ENCODE data around the gene BUD23. TPM values are rescaled to one million over a fixed set of nuclear protein-coding genes. Genes with fewer than 3 reads are reported as not detected.

BUD23 gene
- total RNA-seq, 2 donors from 2014 or later = 34.3 to 43.3 TPM

- DNase-seq (no peak), ATAC-seq (no peak)
- Histone ChIP-seq H3K27me3 (no peaks in the 10 kb centered on the region), H3K27ac (no peak overlapping the region), H3K4me3 (no peak overlapping the region), H3K4me1 (peaks cover 26% of the 10 kb centered on the region), H3K36me3 (replicated peaks in 1 of 2; ENCODE audit: insufficient read depth in 1 of 2, low read depth in 2 of 2) (no peaks in the 10 kb centered on the region), H3K9me3 (no peaks in the 10 kb centered on the region)
- intact Hi-C loops (cut with DNase I) = loop anchor here (5.0 kb wide), 1 partner anchor 104 kb away; no protein-coding TSS in a partner anchor
- no peak for TF ChIP-seq POLR2A (IDR thresholded peaks at IDR 0.05)
- TF ChIP-seq, protein P1, sequence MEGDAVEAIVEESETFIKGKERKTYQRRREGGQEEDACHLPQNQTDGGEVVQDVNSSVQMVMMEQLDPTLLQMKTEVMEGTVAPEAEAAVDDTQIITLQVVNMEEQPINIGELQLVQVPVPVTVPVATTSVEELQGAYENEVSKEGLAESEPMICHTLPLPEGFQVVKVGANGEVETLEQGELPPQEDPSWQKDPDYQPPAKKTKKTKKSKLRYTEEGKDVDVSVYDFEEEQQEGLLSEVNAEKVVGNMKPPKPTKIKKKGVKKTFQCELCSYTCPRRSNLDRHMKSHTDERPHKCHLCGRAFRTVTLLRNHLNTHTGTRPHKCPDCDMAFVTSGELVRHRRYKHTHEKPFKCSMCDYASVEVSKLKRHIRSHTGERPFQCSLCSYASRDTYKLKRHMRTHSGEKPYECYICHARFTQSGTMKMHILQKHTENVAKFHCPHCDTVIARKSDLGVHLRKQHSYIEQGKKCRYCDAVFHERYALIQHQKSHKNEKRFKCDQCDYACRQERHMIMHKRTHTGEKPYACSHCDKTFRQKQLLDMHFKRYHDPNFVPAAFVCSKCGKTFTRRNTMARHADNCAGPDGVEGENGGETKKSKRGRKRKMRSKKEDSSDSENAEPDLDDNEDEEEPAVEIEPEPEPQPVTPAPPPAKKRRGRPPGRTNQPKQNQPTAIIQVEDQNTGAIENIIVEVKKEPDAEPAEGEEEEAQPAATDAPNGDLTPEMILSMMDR (IDR thresholded peaks at IDR 0.05) = no peak
- 67% methylated on average over 3 to 4 of the region's 4 CpGs for WGBS, 2 donors
Observed at GRCh38 chr7:73716318-73716890, 33.0 kb downstream of the BUD23 start.

GRCh38 chr7:73717025-73717807 lies 33.8 kb downstream of the BUD23 start:
- no peaks in the 10 kb centered on the region for H3K9me3 ChIP-seq
- intact Hi-C loops (cut with DNase I) = loop anchor here (5.0 kb wide), 1 partner anchor 105 kb away; no protein-coding TSS in a partner anchor
- no peak for ATAC-seq

GRCh38 chr7:73717991-73718405 lies 34.6 kb downstream of the BUD23 start:
- H3K4me1 ChIP-seq = peaks cover 34% of the 10 kb centered on the region
- intact Hi-C loops (cut with DNase I) = loop anchor here (5.0 kb wide), 1 partner anchor 106 kb away; no protein-coding TSS in a partner anchor
- H3K27ac ChIP-seq = no peak overlapping the region
- H3K36me3 ChIP-seq (replicated peaks in 1 of 2; ENCODE audit: insufficient read depth in 1 of 2, low read depth in 2 of 2) = no peaks in the 10 kb centered on the region
- no peak for ATAC-seq
- no peak for TF ChIP-seq POLR2A (IDR thresholded peaks at IDR 0.05)
- TF ChIP-seq, protein P1 (IDR thresholded peaks at IDR 0.05) = no peak
- H3K9me3 ChIP-seq = no peaks in the 10 kb centered on the region
- H3K27me3 ChIP-seq = no peaks in the 10 kb centered on the region
- peak in 1 of 4 donors; percentile 28 for DNase-seq
- H3K4me3 ChIP-seq = no peak overlapping the region
- 72 to 74% methylated on average over 5 to 10 of the region's 10 CpGs for WGBS, 2 donors

More at GRCh38 chr7:73717025-73717807, 33.8 kb downstream of the BUD23 start:
- no peak for DNase-seq
- Histone ChIP-seq H3K4me3 (no peak overlapping the region), H3K27me3 (no peaks in the 10 kb centered on the region), H3K4me1 (peaks cover 34% of the 10 kb centered on the region), H3K36me3 (replicated peaks in 1 of 2; ENCODE audit: insufficient read depth in 1 of 2, low read depth in 2 of 2) (no peaks in the 10 kb centered on the region), H3K27ac (no peak overlapping the region)
- 78 to 86% methylated on average over 11 to 13 of the region's 13 CpGs for WGBS, 2 donors
- TF ChIP-seq POLR2A (IDR thresholded peaks at IDR 0.05) = no peak
- TF ChIP-seq, protein P1 (IDR thresholded peaks at IDR 0.05) = no peak

- intact Hi-C loops (cut with DNase I) = loop anchor here (5.0 kb wide), 1 partner anchor 106 kb away; no protein-coding TSS in a partner anchor
- H3K4me1 ChIP-seq = peaks cover 34% of the 10 kb centered on the region
- DNase-seq (no peak), ATAC-seq (no peak)
- H3K36me3 ChIP-seq (replicated peaks in 1 of 2; ENCODE audit: insufficient read depth in 1 of 2, low read depth in 2 of 2) = no peaks in the 10 kb centered on the region
- H3K27ac ChIP-seq = no peak overlapping the region
- WGBS, 2 donors = 7 to 61% methylated on average over 3 to 9 of the region's 9 CpGs
- no peaks in the 10 kb centered on the region for H3K27me3 ChIP-seq
- H3K9me3 ChIP-seq = no peaks in the 10 kb centered on the region
- peak overlapping the region in 1 of 2 donors; percentile 51 for H3K4me3 ChIP-seq
- no peak for TF ChIP-seq POLR2A (IDR thresholded peaks at IDR 0.05)
- TF ChIP-seq, protein P1 (IDR thresholded peaks at IDR 0.05) = no peak
Observed at GRCh38 chr7:73718438-73718881, 35.1 kb downstream of the BUD23 start.
